AG09309 (cell line): Measurements from ENCODE around the gene IKZF3.
"Not testable (repeated sequence)": the region's sequence is repeated elsewhere in the genome, so short reads cannot be mapped to it uniquely, and the experiment has no call there.

Experiments used
- DNase-seq: peaks from one replicate; pipeline ENCODE4 v3.0.0-alpha.2; 2010; ENCODE audit warnings: low read depth
- H3K4me3 ChIP-seq: 2 replicates; pipeline ENCODE4 v1.5.1; 2011; ENCODE audit warnings: mild to moderate bottlenecking, low read depth, low read length, moderate library complexity; ENCODE audit not compliant: control insufficient read depth
- TF ChIP-seq, protein P1 (sequence below): IDR thresholded peaks from 2 replicates; pipeline ENCODE4 v1.5.1; 2011; ENCODE audit warnings: mild to moderate bottlenecking, low read depth, low read length, inconsistent platforms; ENCODE audit not compliant: insufficient read depth, control insufficient read depth; ENCODE audit errors: missing control alignments

IKZF3 gene

DNA sequence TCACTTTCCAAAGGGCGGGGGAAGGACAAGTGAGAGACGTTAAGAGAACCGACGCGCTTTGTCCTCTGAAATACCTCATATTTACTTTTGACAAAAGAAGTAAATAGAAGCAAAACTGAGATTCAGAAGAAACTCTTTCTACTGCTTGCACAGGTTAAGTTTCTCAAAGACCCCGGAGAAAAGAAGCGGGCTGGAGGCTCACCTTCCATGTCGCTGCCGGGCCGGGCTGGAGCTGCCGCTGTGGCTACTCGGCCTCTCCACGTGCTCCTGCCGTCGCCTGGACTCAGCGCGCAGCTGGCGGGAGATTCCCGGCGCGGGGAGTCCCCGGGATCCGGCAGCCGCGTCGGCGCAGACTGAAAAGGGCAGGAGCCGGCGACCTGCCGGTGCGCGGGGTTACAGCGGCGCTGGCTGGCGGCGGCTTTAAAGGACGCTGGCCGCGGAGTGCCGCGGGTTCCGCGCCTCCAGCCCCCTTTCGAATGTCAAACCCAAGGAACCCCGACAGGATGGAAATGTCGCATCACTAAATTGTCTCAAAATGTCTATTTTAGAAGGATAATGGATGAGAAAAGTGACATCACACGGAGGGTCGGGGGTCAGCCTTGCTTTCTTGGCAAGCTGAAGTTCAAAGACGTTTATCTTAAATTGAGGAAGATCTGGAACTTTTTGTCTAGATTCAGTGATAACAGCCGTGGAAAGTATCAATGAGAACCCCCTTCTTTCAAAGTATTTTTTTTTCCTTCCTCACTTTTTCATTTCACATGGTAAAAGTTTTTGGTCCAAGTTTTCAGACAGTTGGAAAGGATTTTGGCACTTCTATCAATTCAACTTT lies at the start of gene IKZF3:
Gene IKZF3, minus strand, starts transcription at position 395 of the 829 bp plus-strand sequence. Its CDS starts 186 bp downstream, at position 209.
- no peak for DNase-seq
- TF ChIP-seq, protein P1, sequence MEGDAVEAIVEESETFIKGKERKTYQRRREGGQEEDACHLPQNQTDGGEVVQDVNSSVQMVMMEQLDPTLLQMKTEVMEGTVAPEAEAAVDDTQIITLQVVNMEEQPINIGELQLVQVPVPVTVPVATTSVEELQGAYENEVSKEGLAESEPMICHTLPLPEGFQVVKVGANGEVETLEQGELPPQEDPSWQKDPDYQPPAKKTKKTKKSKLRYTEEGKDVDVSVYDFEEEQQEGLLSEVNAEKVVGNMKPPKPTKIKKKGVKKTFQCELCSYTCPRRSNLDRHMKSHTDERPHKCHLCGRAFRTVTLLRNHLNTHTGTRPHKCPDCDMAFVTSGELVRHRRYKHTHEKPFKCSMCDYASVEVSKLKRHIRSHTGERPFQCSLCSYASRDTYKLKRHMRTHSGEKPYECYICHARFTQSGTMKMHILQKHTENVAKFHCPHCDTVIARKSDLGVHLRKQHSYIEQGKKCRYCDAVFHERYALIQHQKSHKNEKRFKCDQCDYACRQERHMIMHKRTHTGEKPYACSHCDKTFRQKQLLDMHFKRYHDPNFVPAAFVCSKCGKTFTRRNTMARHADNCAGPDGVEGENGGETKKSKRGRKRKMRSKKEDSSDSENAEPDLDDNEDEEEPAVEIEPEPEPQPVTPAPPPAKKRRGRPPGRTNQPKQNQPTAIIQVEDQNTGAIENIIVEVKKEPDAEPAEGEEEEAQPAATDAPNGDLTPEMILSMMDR, result no peak
- H3K4me3 ChIP-seq, result no peak within 1 kb of the TSS

DNA sequence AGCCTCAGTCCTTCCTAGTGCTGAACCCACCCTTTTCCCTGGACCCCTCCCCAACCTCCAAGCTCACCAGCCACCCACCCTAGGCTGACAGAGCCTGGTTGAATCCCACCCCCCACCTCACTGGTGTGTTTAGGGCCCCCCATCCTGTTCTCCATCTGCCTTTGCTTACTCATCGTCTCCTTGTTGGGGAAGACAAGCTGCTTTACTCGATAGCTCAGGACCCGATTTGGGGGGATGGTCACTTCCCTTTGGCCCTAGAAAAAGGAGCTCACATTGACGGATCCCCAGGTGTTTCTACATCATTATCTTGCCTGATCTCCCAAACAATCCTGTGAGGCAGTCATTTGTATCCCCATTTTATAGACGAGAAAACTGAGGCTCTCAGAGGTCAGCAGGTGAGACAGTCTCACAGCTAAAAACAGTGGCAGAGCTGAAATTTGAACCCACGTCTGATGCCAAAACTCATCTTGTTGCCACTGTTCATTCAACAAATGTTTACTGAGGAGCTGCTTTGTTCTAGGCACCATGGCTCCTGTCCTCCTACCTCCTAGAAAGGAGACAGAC lies 44.8 kb upstream of the IKZF3 start:
- TF ChIP-seq, protein P1, result no peak
- no peak overlapping the region for H3K4me3 ChIP-seq
- DNase-seq, result no peak

DNA sequence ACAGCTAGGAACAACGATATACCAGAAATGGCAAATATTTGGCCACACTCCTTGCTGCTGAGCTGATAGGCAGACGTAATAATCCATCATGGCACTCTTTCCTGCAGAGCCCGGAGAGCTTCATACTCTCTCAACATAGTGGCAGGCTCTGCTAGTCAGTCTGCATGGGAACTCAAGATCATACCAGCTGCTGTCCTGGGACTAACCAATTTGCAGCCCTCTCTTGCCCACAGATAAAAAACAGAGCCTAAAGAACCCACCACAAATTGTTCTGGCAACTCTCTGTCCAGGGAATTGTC lies 40.8 kb upstream of the IKZF3 start:
- TF ChIP-seq, protein P1, result no peak
- H3K4me3 ChIP-seq, result no peak overlapping the region
- DNase-seq, result no peak

DNA sequence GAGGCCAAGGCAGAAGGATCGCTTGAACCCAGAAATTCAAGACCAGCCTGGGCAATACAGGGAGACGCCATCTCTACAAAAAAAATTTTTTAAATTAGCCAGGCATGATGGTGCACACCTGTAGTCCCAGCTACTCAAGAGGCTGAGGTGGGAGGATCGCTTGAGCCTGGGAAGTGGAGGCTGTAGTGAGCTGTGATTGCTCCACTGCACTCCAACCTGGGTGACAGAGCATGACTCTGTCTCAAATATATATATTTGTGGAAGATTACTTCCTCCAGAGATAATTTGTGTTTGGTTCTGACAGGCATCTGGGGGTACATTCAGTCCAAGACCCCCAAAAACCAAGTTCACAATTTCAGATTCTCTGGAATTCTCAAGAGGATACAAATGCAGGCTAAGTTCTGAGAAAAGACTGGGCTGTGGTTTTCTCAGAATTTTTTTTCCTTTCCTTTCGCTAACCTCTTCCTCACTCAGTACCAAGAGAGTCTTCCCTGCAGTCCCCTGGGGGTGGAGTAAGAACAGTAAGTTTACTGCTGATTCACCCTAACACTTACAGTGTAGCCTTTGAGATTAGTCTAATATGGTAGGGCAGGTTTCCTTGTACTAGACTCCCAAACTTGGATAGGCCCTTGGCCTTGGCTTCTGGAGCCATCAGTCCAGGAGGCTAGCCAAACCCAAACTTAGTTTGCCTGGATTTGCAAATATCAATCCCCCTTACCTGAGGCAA lies 39.2 kb upstream of the IKZF3 start:
- H3K4me3 ChIP-seq, result no peak overlapping the region
- TF ChIP-seq, protein P1, result no peak
- no peak for DNase-seq

DNA sequence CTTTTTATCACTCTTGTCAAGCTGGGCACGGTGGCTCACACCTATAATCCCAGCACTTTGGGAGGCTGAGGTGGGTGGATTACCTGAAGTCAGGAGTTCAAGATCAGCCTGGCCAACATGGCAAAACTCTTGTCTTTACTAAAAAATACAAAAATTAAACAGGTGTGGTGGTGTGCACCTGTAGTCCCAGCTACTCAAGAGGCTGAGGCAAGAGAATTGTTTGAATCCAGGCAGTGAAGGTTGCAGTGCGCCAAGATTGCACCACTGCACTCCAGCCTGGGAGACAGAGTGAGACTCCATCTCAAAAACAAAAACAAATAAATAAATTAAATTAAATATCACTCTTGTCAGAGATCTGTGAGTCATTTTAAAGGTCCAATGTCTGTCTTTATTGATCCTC lies 37.9 kb upstream of the IKZF3 start:
- not testable (repeated sequence) for H3K4me3 ChIP-seq, DNase-seq

DNA sequence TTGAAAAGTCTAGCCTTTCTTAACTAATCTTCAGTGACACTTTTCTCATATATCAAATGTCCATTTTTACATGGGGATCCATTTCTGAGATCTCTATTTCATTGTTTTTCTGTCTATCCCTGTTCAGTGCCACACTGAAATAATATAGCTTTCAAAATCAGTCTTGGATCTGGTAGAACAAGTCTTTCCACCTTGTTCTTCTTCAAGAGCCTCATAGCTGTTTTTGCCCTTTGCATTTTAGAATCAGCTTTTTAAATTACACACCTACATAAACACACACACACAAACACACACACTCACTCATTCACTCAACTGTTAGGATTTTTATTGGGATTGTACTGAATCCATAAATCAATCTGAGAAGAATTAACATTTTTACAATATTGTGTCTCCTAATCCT lies 35.1 kb upstream of the IKZF3 start:
- TF ChIP-seq, protein P1, result no peak
- no peak for DNase-seq
- H3K4me3 ChIP-seq, result no peak overlapping the region

DNA sequence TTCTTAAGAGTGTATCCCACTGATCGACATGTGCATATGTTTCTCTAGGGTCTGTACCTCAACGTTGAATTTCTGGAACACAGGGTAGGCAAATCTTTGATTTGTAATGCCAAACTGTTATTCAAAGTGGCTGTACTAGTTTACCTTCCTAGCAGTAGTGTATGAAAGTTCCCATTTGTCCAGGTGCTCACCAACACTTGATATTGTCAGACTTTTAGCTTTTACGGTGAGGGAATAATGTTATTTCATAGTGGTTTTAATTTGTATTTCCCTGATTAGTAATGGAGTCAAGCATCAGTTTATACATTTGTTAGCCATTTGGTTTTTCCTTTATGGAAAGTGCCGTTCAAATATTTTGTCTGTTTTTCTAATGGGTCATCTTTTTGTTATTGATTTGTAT lies 34.0 kb upstream of the IKZF3 start:
- TF ChIP-seq, protein P1, result no peak
- H3K4me3 ChIP-seq, result no peak overlapping the region
- no peak for DNase-seq
